SK-N-SH treated with all-trans-retinoic acid at 6 μM for 48 hours (cell line): ENCODE results near the gene STMN3.

Experiments used
- ATAC-seq: fragments of 200-7000 bp; cut with Tn5 transposase; 3 replicates; pipeline ENCODE4 v1.9.1; 2020; ENCODE audit warnings: mild to moderate bottlenecking, moderate library complexity
- ARNTL ChIP-seq: fragments of 450-650 bp; formaldehyde crosslinking; IDR thresholded peaks from 2 replicates; pipeline ENCODE4 v1.5.0; 2020; ENCODE audit warnings: low read depth, mild to moderate bottlenecking, moderate library complexity, borderline replicate concordance
- BACH2 ChIP-seq: fragments of 250-450 bp; sonication (Bioruptor Pico); IDR thresholded peaks from 2 replicates; pipeline ENCODE4 v1.9.0; 2021; ENCODE audit warnings: mild to moderate bottlenecking, borderline replicate concordance
- CSDC2 ChIP-seq: fragments of 250-450 bp; sonication (Bioruptor Pico); IDR thresholded peaks from 2 replicates; pipeline ENCODE4 v1.5.0; 2020; ENCODE audit warnings: mild to moderate bottlenecking, moderate library complexity
- ESRRG ChIP-seq: fragments of 250-450 bp; sonication (Bioruptor Pico); IDR thresholded peaks from 2 replicates; pipeline ENCODE4 v1.6.1; 2021; ENCODE audit warnings: mild to moderate bottlenecking
- GLIS3 ChIP-seq: fragments of 250-450 bp; sonication (Bioruptor Pico); IDR thresholded peaks from 2 replicates; pipeline ENCODE4 v1.5.0; 2020; ENCODE audit warnings: mild to moderate bottlenecking, moderate library complexity
- ISL1 ChIP-seq: fragments of 250-450 bp; sonication (Bioruptor Pico); IDR thresholded peaks from 2 replicates; pipeline ENCODE4 v2.1.2; 2022; ENCODE audit warnings: mild to moderate bottlenecking, moderate library complexity
- PPARA ChIP-seq: fragments of 250-450 bp; sonication (Bioruptor Pico); IDR thresholded peaks from 2 replicates; pipeline ENCODE4 v1.5.0; 2020; ENCODE audit warnings: mild to moderate bottlenecking, borderline replicate concordance
- RARB ChIP-seq: fragments of 250-450 bp; sonication (Bioruptor Pico); IDR thresholded peaks from 2 replicates; pipeline ENCODE4 v1.8.0; 2021; ENCODE audit warnings: mild to moderate bottlenecking, moderate library complexity
- SNAI2 ChIP-seq: fragments of 250-450 bp; sonication (Bioruptor Pico); IDR thresholded peaks from 2 replicates; pipeline ENCODE4 v1.5.0; 2020; ENCODE audit warnings: mild to moderate bottlenecking, moderate library complexity
- TOX ChIP-seq: fragments of 250-450 bp; sonication (Bioruptor Pico); IDR thresholded peaks from 2 replicates; pipeline ENCODE4 v1.8.0; 2021; ENCODE audit warnings: mild to moderate bottlenecking, moderate library complexity, borderline replicate concordance
- ZC3H10 ChIP-seq: fragments of 250-450 bp; sonication (Bioruptor Pico); IDR thresholded peaks from 2 replicates; pipeline ENCODE4 v1.5.1; 2021; ENCODE audit warnings: mild to moderate bottlenecking, moderate library complexity
- ZFP3 ChIP-seq: fragments of 250-450 bp; sonication (Bioruptor Pico); IDR thresholded peaks from 2 replicates; pipeline ENCODE4 v1.5.0; 2020; ENCODE audit warnings: mild to moderate bottlenecking, moderate library complexity
- ZFP30 ChIP-seq: fragments of 450-650 bp; formaldehyde crosslinking; IDR thresholded peaks from 2 replicates; pipeline ENCODE4 v1.5.0; 2022; ENCODE audit warnings: mild to moderate bottlenecking, moderate library complexity
- ZNF565 ChIP-seq: fragments of 450-650 bp; formaldehyde crosslinking; conservative IDR thresholded peaks from 2 replicates; pipeline ENCODE4 v1.5.0; 2020; ENCODE audit warnings: low read depth, mild to moderate bottlenecking, moderate library complexity
- ZNF70 ChIP-seq: fragments of 450-650 bp; formaldehyde crosslinking; IDR thresholded peaks from 2 replicates; pipeline ENCODE4 v1.5.0; 2020; ENCODE audit warnings: mild to moderate bottlenecking, moderate library complexity
- ZNF8 ChIP-seq: fragments of 450-650 bp; formaldehyde crosslinking; IDR thresholded peaks from 2 replicates; pipeline ENCODE4 v1.5.0; 2020; ENCODE audit warnings: mild to moderate bottlenecking, moderate library complexity
- TF ChIP-seq, protein P1 (sequence below): fragments of 250-450 bp; sonication (Bioruptor Pico); IDR thresholded peaks from 2 replicates; pipeline ENCODE4 v1.8.0; 2020; ENCODE audit warnings: mild to moderate bottlenecking, moderate library complexity, borderline replicate concordance
- TF ChIP-seq, protein P2 (sequence below): fragments of 250-450 bp; sonication (Bioruptor Pico); IDR thresholded peaks from 2 replicates; pipeline ENCODE4 v1.5.1; 2020; ENCODE audit warnings: low read depth, mild to moderate bottlenecking, moderate library complexity
- TF ChIP-seq, protein P3 (sequence below): fragments of 250-450 bp; sonication (Bioruptor Pico); IDR thresholded peaks from 2 replicates; pipeline ENCODE4 v1.5.1; 2021; ENCODE audit warnings: mild to moderate bottlenecking, moderate library complexity
- TF ChIP-seq, protein P4 (sequence below): fragments of 250-450 bp; sonication (Bioruptor Pico); IDR thresholded peaks from 2 replicates; pipeline ENCODE4 v1.5.0; 2020; ENCODE audit warnings: mild to moderate bottlenecking, moderate library complexity
- TF ChIP-seq, protein P5 (sequence below): fragments of 250-450 bp; sonication (Bioruptor Pico); IDR thresholded peaks from 2 replicates; pipeline ENCODE4 v1.8.0; 2021; ENCODE audit warnings: low read depth, mild to moderate bottlenecking, moderate library complexity, borderline replicate concordance

Gene STMN3

DNA sequence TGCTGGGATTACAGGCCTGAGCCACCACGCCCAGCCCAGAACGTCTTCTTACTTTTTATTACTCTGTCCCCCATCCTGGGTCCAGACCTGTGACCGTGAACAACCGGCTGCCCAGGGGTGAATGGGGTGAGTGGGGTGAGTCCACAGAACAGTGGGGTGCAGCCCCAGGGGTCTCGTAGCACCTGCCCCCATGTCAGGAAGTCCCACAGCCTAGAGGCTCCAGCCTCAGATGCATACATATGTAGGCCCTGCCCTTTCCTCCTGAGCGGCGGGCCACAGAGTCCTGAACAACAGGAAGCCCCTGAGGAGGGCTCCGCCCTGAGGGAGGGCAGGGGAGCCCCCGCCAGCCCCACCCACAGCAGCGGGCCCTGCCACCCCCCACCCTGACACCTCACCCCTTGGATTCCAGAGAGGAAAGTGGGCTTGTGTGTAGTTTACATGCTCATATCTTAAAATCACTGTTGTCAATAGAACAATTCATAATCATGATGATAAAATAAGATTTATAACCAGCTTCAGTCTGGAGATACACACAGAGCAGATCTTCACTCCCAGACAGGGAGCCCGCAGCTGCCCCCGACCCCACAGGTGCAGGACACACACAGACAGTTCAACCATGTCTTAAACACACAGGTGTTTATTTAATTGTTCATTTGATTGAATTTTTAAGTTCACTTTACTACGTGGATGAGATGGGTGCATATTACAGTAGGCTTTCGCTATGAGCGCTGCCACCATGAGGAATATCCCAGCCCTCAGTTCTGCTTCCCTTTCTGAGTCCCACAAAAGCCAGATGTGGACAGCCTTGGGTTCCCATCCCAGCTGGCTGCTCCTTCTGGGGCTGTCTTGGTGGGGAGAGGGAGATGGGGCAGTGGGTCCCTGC is 13.9 kb downstream of the STMN3 start:
- no peak for ATAC-seq
- TF ChIP-seq, protein P1, sequence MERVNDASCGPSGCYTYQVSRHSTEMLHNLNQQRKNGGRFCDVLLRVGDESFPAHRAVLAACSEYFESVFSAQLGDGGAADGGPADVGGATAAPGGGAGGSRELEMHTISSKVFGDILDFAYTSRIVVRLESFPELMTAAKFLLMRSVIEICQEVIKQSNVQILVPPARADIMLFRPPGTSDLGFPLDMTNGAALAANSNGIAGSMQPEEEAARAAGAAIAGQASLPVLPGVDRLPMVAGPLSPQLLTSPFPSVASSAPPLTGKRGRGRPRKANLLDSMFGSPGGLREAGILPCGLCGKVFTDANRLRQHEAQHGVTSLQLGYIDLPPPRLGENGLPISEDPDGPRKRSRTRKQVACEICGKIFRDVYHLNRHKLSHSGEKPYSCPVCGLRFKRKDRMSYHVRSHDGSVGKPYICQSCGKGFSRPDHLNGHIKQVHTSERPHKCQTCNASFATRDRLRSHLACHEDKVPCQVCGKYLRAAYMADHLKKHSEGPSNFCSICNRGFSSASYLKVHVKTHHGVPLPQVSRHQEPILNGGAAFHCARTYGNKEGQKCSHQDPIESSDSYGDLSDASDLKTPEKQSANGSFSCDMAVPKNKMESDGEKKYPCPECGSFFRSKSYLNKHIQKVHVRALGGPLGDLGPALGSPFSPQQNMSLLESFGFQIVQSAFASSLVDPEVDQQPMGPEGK (CRISPR knock-in tag) = no peak
- no peak for TF ChIP-seq ZNF8
- TF ChIP-seq, protein P2, sequence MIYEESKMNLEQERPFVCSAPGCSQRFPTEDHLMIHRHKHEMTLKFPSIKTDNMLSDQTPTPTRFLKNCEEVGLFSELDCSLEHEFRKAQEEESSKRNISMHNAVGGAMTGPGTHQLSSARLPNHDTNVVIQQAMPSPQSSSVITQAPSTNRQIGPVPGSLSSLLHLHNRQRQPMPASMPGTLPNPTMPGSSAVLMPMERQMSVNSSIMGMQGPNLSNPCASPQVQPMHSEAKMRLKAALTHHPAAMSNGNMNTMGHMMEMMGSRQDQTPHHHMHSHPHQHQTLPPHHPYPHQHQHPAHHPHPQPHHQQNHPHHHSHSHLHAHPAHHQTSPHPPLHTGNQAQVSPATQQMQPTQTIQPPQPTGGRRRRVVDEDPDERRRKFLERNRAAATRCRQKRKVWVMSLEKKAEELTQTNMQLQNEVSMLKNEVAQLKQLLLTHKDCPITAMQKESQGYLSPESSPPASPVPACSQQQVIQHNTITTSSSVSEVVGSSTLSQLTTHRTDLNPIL (CRISPR knock-in tag) = no peak
- TF ChIP-seq GLIS3 (CRISPR knock-in tag) = no peak
- TF ChIP-seq ISL1 (CRISPR knock-in tag) = no peak
- no peak for TF ChIP-seq PPARA (CRISPR knock-in tag)
- no peak for TF ChIP-seq TOX (CRISPR knock-in tag)
- TF ChIP-seq RARB = no peak
- TF ChIP-seq ZFP30 (CRISPR knock-in tag) = no peak
- TF ChIP-seq, protein P3, sequence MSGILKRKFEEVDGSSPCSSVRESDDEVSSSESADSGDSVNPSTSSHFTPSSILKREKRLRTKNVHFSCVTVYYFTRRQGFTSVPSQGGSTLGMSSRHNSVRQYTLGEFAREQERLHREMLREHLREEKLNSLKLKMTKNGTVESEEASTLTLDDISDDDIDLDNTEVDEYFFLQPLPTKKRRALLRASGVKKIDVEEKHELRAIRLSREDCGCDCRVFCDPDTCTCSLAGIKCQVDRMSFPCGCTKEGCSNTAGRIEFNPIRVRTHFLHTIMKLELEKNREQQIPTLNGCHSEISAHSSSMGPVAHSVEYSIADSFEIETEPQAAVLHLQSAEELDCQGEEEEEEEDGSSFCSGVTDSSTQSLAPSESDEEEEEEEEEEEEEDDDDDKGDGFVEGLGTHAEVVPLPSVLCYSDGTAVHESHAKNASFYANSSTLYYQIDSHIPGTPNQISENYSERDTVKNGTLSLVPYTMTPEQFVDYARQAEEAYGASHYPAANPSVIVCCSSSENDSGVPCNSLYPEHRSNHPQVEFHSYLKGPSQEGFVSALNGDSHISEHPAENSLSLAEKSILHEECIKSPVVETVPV (CRISPR knock-in tag) = no peak
- TF ChIP-seq ARNTL (CRISPR knock-in tag) = no peak
- TF ChIP-seq ZC3H10 (CRISPR knock-in tag) = no peak
- TF ChIP-seq ZNF565 (CRISPR knock-in tag) = no peak

DNA sequence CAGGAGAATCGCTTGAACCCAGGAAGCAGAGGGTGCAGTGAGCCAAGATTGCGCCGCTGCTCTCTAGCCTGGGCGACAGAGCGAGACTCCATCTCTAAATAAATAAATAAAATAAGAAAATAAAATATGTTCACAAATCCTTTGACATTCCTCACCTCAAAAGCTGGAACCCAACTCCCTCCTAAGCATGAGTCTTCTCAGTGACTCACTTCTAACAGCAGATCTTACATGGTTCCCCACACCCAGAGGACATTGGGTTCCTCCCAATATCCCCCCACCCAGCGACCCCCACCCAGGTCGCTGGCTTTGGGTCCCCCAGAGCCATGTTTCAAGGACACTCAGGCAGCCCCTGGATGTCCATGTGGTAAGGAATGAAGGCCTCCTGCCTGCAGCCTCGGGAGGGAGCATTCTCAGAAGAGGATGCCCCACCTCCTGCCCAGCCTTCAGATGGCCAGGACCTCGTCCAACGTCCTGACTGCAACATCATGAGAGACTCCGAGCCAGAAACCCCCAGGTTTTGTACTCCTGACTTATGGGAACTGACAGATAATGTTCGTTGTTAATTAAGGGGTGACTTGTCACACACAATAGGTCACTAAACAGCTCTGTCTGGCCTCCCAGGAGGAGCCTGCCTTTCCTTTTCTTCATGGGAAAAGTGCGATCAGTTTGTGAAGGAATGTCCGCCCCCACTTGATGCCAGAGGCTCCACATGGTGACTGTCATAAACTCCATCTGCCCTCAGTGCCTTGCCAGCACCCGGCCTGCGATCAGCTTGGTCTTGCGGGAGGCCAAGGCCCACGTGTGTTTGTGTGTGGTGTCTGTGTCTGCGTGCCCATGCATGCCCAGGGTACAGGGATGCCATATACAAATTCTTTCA is 16.2 kb downstream of the STMN3 start:
- no peak for TF ChIP-seq TOX (CRISPR knock-in tag)
- TF ChIP-seq ZFP30 (CRISPR knock-in tag) = no peak
- TF ChIP-seq GLIS3 (CRISPR knock-in tag) = no peak
- no peak for ATAC-seq

DNA sequence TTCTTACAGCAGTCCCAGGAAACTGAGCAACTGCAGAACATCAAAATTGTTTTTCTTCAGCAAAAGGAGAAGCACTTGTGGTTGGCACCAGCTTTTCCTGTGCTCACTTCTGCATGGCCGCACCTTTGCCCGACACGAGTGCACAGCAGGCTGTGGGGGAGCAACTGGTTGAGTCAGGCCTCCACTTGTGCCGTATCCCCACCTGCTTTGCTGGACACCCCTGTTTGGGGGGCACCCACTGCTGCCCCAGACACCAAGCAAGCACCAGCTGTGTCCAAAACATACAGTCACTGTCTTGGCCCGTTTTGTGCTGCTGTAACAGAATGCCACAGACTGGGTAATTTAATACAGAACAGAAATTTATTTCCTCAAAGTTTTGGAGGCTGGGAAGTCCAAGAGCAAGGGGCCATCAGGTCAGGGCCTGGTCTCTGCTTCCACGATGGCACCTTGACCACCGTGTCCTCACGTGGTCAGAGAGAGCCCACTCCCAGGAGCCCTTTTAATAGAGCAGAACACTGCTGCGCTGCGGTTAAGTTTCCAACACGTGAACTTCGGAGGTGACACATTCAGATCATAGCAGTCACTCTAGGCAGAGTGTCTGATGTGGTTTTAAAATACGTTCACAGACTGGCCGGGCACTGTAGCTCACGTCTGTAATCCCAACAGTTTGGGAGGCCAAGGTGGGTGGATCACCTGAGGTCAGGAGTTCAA is 17.6 kb downstream of the STMN3 start:
- no peak for TF ChIP-seq ARNTL (CRISPR knock-in tag)
- no peak for TF ChIP-seq ZNF8
- no peak for ATAC-seq

DNA sequence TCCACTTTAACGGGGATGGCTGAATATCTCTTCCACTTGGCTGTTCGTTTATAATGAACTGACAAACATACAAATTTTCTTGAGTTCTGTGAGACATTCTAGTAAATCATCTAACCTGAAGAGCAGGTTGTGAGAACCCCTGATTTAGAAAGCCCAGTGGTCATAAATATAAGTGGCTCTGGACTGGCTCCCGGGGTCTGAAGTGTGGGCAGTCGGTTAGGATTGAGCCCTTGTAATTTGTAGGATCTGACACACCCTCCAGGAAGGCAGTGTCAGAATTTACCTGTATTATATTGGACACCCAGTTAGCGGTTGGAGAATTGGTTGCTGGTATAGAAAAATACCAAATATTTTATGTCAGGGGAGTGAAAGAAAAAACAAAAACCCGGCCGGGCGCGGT is 19.5 kb downstream of the STMN3 start:
- ATAC-seq = no peak
- TF ChIP-seq, protein P1 (CRISPR knock-in tag) = no peak
- no peak for TF ChIP-seq PPARA (CRISPR knock-in tag)
- TF ChIP-seq ARNTL (CRISPR knock-in tag) = no peak
- TF ChIP-seq ESRRG (CRISPR knock-in tag) = no peak
- no peak for TF ChIP-seq TOX (CRISPR knock-in tag)
- TF ChIP-seq ISL1 (CRISPR knock-in tag) = no peak
- TF ChIP-seq ZFP30 (CRISPR knock-in tag) = no peak
- TF ChIP-seq ZC3H10 (CRISPR knock-in tag) = no peak
- TF ChIP-seq, protein P4, sequence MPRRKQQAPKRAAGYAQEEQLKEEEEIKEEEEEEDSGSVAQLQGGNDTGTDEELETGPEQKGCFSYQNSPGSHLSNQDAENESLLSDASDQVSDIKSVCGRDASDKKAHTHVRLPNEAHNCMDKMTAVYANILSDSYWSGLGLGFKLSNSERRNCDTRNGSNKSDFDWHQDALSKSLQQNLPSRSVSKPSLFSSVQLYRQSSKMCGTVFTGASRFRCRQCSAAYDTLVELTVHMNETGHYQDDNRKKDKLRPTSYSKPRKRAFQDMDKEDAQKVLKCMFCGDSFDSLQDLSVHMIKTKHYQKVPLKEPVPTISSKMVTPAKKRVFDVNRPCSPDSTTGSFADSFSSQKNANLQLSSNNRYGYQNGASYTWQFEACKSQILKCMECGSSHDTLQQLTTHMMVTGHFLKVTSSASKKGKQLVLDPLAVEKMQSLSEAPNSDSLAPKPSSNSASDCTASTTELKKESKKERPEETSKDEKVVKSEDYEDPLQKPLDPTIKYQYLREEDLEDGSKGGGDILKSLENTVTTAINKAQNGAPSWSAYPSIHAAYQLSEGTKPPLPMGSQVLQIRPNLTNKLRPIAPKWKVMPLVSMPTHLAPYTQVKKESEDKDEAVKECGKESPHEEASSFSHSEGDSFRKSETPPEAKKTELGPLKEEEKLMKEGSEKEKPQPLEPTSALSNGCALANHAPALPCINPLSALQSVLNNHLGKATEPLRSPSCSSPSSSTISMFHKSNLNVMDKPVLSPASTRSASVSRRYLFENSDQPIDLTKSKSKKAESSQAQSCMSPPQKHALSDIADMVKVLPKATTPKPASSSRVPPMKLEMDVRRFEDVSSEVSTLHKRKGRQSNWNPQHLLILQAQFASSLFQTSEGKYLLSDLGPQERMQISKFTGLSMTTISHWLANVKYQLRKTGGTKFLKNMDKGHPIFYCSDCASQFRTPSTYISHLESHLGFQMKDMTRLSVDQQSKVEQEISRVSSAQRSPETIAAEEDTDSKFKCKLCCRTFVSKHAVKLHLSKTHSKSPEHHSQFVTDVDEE (CRISPR knock-in tag) = no peak
- no peak for TF ChIP-seq CSDC2
- no peak for TF ChIP-seq ZFP3 (CRISPR knock-in tag)
- TF ChIP-seq RARB = no peak
- no peak for TF ChIP-seq ZNF565 (CRISPR knock-in tag)
- TF ChIP-seq ZNF70 (CRISPR knock-in tag) = no peak
- TF ChIP-seq, protein P5, sequence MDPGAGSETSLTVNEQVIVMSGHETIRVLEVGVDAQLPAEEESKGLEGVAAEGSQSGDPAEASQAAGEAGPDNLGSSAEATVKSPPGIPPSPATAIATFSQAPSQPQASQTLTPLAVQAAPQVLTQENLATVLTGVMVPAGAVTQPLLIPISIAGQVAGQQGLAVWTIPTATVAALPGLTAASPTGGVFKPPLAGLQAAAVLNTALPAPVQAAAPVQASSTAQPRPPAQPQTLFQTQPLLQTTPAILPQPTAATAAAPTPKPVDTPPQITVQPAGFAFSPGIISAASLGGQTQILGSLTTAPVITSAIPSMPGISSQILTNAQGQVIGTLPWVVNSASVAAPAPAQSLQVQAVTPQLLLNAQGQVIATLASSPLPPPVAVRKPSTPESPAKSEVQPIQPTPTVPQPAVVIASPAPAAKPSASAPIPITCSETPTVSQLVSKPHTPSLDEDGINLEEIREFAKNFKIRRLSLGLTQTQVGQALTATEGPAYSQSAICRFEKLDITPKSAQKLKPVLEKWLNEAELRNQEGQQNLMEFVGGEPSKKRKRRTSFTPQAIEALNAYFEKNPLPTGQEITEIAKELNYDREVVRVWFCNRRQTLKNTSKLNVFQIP (CRISPR knock-in tag) = no peak
- no peak for TF ChIP-seq BACH2 (CRISPR knock-in tag)
- TF ChIP-seq SNAI2 (CRISPR knock-in tag) = no peak
